Activated naive CD8-positive, alpha-beta T cell treated with anti-CD3 and anti-CD28 coated beads, Interleukin-2, amount 10 ng/mL, durations not matched to agents 7 days and 5 days (primary cell): ENCODE results near the gene BAZ2B. TPM values are rescaled to one million over a fixed set of nuclear protein-coding genes. Genes with fewer than 3 reads are reported as not detected.

Experiments
- ATAC-seq: fragments of 150-1000 bp; cut with Tn5 transposase; one replicate; pipeline ENCODE4 v1.10.0; 2021; ENCODE audit warnings: low read depth, moderate library complexity
- POLR2A ChIA-PET: fragments of 350-600 bp; sonication (Branson Sonifier 250); formaldehyde crosslinking; loops from one replicate; lab custom pipeline; 2021; ENCODE audit warnings: antibody characterized with exemption; lab: Charles Lee
- DNase-seq: peaks from one replicate; pipeline ENCODE4 v3.0.0; 2021
- H3K27ac Mint-ChIP-seq: one replicate; pipeline ENCODE4 v1.8.0; 2022; ENCODE audit warnings: mild to moderate bottlenecking, mixed read lengths
- H3K27me3 Mint-ChIP-seq: one replicate; pipeline ENCODE4 v1.8.0; 2022; ENCODE audit warnings: mild to moderate bottlenecking, moderate library complexity, mixed read lengths
- H3K36me3 Mint-ChIP-seq: one replicate; pipeline ENCODE4 v1.8.0; 2021; ENCODE audit warnings: mild to moderate bottlenecking, mixed read lengths
- H3K4me1 Mint-ChIP-seq: one replicate; pipeline ENCODE4 v1.8.0; 2021; ENCODE audit warnings: mixed read lengths
- H3K4me3 Mint-ChIP-seq: one replicate; pipeline ENCODE4 v1.8.0; 2022; ENCODE audit warnings: mild to moderate bottlenecking, moderate library complexity, mixed read lengths
- H3K9me3 Mint-ChIP-seq: one replicate; pipeline ENCODE4 v1.8.0; 2021; ENCODE audit warnings: mixed read lengths
- total RNA-seq, 2 experiments: library from RNA; stranded (reverse); gene quantifications; one replicate each; pipeline ENCODE4 v1.2.3, GENCODE V29; 2021

Gene BAZ2B, protein sequence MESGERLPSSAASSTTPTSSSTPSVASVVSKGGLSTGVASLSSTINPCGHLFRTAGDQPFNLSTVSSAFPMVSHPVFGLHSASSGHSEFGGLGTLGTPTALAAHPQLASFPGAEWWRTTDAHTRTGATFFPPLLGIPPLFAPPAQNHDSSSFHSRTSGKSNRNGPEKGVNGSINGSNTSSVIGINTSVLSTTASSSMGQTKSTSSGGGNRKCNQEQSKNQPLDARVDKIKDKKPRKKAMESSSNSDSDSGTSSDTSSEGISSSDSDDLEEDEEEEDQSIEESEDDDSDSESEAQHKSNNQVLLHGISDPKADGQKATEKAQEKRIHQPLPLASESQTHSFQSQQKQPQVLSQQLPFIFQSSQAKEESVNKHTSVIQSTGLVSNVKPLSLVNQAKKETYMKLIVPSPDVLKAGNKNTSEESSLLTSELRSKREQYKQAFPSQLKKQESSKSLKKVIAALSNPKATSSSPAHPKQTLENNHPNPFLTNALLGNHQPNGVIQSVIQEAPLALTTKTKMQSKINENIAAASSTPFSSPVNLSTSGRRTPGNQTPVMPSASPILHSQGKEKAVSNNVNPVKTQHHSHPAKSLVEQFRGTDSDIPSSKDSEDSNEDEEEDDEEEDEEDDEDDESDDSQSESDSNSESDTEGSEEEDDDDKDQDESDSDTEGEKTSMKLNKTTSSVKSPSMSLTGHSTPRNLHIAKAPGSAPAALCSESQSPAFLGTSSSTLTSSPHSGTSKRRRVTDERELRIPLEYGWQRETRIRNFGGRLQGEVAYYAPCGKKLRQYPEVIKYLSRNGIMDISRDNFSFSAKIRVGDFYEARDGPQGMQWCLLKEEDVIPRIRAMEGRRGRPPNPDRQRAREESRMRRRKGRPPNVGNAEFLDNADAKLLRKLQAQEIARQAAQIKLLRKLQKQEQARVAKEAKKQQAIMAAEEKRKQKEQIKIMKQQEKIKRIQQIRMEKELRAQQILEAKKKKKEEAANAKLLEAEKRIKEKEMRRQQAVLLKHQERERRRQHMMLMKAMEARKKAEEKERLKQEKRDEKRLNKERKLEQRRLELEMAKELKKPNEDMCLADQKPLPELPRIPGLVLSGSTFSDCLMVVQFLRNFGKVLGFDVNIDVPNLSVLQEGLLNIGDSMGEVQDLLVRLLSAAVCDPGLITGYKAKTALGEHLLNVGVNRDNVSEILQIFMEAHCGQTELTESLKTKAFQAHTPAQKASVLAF (N-terminal part only)
- 10 to 100 TPM; 27.7 to 31.9 TPM for total RNA-seq

DNA sequence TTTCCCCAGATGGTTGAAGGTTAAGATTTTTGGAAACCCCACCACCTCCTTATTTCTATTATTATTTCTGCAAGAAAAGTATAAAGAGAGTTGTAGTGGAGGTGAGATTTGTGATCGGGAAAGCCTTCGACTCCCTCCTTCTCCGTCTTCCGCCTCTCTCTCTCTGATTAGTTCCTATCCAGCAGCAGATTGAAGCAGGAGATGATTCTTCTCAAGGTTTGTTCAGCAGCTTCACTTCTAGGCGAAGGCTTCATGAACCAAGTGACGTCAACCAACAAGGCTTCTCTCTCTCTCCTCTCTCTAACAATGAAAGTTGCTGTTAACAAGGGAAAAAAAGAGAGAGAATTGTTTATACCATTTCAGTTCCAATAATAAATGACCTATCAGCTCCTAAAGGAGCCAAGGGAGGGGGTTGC lies at the start of gene BAZ2B:
Gene BAZ2B, minus strand, starts transcription at position 263 of the 416 bp plus-strand sequence. CDS start 137,829 bp downstream, outside the sequence.
- peak within 1 kb of the TSS; percentile 92 for H3K4me3 Mint-ChIP-seq

GRCh38 chr2:159661286-159661685 lies 44.9 kb upstream of the BAZ2B start:
- no peak for DNase-seq
- POLR2A ChIA-PET: no interaction called here
- no peaks in the 10 kb centered on the region for H3K27me3 Mint-ChIP-seq
- no peaks in the 10 kb centered on the region for H3K4me1 Mint-ChIP-seq
- H3K9me3 Mint-ChIP-seq: peaks cover 6% of the 10 kb centered on the region
- ATAC-seq: no peak
- H3K36me3 Mint-ChIP-seq: peaks cover 2% of the 10 kb centered on the region
- no peak overlapping the region for H3K27ac Mint-ChIP-seq
- H3K4me3 Mint-ChIP-seq: no peak overlapping the region

More for the DNA sequence above, at the start of gene BAZ2B:
- DNase-seq (no peak), ATAC-seq (no peak)
- Mint-ChIP-seq H3K4me1 (peaks cover 8% of the 10 kb centered on the region), H3K27ac (no peak within 1 kb of the TSS), H3K9me3 (no peaks in the 10 kb centered on the region), H3K36me3 (no peaks in the 10 kb centered on the region), H3K27me3 (peaks cover 35% of the 10 kb centered on the region)
- POLR2A ChIA-PET: no interaction called here

DNA sequence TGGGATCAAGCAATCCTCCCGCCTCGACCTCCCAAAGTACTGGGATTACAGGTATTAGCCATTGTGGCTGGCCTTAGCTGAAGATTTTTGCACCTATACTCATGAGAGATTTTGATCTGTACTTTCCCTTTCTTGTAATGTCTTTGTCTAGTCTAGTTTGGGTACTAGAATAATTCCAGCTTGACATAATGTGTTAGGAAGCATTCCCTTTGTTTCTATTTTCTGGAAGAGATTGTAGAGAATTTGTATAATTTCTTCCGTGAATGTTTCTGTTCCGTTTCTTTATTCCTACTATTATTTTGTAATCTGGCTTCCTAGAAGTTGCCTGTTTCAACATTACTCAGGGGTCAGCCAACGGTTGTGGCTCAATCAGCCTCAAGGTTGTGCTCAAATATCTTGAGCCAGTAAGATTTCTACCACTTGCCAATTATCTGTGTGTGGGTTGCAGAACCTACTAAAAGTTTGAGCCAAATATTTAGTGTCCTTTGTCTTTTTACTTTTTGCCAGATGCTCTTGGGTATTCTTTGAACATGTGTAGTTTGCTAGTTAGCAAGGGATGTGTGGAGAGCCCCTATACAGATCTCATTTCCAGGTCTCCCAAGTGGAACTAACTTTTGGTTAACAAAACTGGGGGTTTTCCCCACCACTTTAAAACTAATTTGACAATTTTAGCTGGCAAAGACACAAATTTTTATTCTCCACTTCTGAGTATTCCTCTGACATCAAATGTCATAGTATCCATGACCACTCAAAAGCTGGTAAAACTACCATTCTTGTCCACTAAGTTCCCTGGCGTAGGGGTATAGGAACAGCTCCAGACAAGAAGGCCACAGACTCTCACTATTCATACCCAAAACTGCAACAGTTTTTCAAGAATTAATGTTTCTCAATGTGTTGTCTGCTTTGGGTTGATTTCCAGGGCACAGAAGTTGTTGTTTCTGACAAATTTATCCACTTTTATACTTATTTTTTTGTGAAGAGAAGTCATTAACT lies 42.8 kb upstream of the BAZ2B start:
- POLR2A ChIA-PET: no interaction called here
- ATAC-seq (no peak), DNase-seq (no peak)
- H3K27ac Mint-ChIP-seq: no peak overlapping the region
- no peaks in the 10 kb centered on the region for H3K4me1 Mint-ChIP-seq
- H3K9me3 Mint-ChIP-seq: peaks cover 11% of the 10 kb centered on the region
- no peaks in the 10 kb centered on the region for H3K27me3 Mint-ChIP-seq
- peaks cover 2% of the 10 kb centered on the region for H3K36me3 Mint-ChIP-seq
- H3K4me3 Mint-ChIP-seq: no peak overlapping the region

- Mint-ChIP-seq H3K9me3 (peaks cover 11% of the 10 kb centered on the region), H3K27me3 (no peaks in the 10 kb centered on the region), H3K4me3 (no peak overlapping the region), H3K27ac (no peak overlapping the region), H3K36me3 (peaks cover 2% of the 10 kb centered on the region), H3K4me1 (no peaks in the 10 kb centered on the region)
- ATAC-seq: no peak
- DNase-seq: no peak
- POLR2A ChIA-PET: interaction anchor here (0.6 kb wide), 1 partner anchor 903 kb away, joined by 4 read pairs; no protein-coding TSS in a partner anchor
Measured at GRCh38 chr2:159653962-159654361, 37.6 kb upstream of the BAZ2B start.

DNA sequence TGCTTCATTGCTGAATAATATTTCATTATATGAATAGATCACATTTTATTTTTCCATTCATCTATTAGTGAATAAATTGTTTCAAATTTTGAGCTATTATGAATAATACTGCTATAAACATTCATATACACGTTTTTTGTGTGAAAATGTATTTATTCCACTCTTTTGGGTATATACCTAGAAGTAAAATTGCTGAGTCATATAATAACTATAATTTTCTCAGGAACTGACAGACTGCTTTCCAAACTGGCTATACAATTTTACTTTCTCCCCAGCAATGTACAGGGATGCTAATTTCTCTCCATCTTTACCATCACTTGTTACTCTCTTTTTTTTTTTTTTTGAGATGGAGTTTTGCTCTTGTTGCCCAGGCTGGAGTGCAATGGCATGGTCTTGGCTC lies 35.5 kb upstream of the BAZ2B start:
- peaks cover 6% of the 10 kb centered on the region for H3K9me3 Mint-ChIP-seq
- no peaks in the 10 kb centered on the region for H3K4me1 Mint-ChIP-seq
- no peaks in the 10 kb centered on the region for H3K27me3 Mint-ChIP-seq
- H3K27ac Mint-ChIP-seq: no peak overlapping the region
- no peak overlapping the region for H3K4me3 Mint-ChIP-seq
- H3K36me3 Mint-ChIP-seq: peaks cover 2% of the 10 kb centered on the region
- POLR2A ChIA-PET: no interaction called here
- DNase-seq (no peak), ATAC-seq (no peak)

DNA sequence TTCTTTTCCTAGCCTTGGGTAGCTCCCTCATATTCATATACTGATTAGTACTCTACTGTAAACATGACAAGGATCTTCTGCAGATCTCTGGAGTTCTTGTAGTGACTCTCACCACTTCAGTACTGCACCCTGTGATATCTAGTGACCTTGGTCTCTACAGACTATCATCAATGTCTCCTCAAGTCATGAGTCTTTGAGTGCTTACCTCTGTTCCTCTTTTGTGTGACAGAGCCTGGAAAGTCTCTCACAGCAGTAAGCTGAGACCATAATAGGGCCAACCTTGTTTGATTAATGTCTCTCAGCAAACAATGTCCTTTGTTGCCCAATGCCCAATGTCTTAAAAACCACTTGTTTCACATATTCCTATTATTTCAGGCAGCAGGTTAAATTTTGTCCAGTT lies 34.2 kb upstream of the BAZ2B start:
- peaks cover 6% of the 10 kb centered on the region for H3K9me3 Mint-ChIP-seq
- H3K27me3 Mint-ChIP-seq: no peaks in the 10 kb centered on the region
- POLR2A ChIA-PET: no interaction called here
- ATAC-seq: no peak
- H3K4me3 Mint-ChIP-seq: no peak overlapping the region
- H3K36me3 Mint-ChIP-seq: peaks cover 2% of the 10 kb centered on the region
- no peaks in the 10 kb centered on the region for H3K4me1 Mint-ChIP-seq
- DNase-seq: no peak
- no peak overlapping the region for H3K27ac Mint-ChIP-seq

GRCh38 chr2:159648643-159649042 lies 32.3 kb upstream of the BAZ2B start:
- POLR2A ChIA-PET: no interaction called here
- no peaks in the 10 kb centered on the region for H3K4me1 Mint-ChIP-seq
- H3K4me3 Mint-ChIP-seq: no peak overlapping the region
- no peaks in the 10 kb centered on the region for H3K27me3 Mint-ChIP-seq
- H3K36me3 Mint-ChIP-seq: no peaks in the 10 kb centered on the region
- H3K27ac Mint-ChIP-seq: no peak overlapping the region
- ATAC-seq: no peak
- peaks cover 4% of the 10 kb centered on the region for H3K9me3 Mint-ChIP-seq
- no peak for DNase-seq

DNA sequence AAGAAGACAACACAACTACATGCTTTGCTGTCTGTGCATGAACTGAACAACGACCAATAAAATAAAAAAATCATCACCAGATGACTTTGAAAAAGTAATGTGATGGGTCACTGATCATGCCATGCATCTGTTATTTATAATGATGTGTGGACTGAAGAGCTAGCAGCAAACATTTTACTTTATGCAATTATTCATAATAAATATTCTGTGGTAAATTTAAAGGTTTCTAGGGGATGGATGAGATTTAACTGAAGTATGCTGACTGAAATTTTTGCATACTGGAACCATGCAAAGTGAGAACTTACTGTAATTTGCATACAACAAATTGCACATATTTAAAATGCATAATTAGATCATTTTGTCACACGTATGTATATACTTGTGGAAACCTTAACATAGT lies 31.3 kb upstream of the BAZ2B start:
- Mint-ChIP-seq H3K9me3 (peaks cover 4% of the 10 kb centered on the region), H3K4me1 (no peaks in the 10 kb centered on the region), H3K27me3 (no peaks in the 10 kb centered on the region), H3K4me3 (no peak overlapping the region), H3K27ac (no peak overlapping the region), H3K36me3 (no peaks in the 10 kb centered on the region)
- ATAC-seq (no peak), DNase-seq (no peak)
- POLR2A ChIA-PET: no interaction called here

GRCh38 chr2:159640176-159640575 lies 23.8 kb upstream of the BAZ2B start:
- POLR2A ChIA-PET: no interaction called here
- DNase-seq: no peak
- no peak for ATAC-seq
- Mint-ChIP-seq H3K27ac (no peak overlapping the region), H3K4me3 (no peak overlapping the region), H3K36me3 (no peaks in the 10 kb centered on the region), H3K9me3 (peaks cover 6% of the 10 kb centered on the region), H3K27me3 (no peaks in the 10 kb centered on the region), H3K4me1 (no peaks in the 10 kb centered on the region)

DNA sequence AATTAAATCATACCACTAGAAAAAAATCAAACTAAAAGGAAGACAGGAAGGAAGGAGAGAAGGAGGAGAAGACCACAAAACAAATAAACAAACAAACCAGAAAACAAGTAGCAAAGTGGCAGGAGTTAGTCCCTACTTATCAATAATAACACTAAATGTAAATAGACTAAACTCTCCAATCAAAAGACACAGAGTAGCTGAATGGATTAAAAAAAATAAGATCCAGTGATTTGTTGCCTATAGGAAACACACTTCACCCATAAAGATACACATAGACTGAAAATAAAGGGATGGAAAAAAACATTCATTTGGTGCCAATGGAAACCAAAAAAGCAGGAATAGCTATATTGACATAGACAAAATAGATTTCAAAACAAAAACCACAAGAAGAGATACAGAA lies 23.4 kb upstream of the BAZ2B start:
- no peak for DNase-seq
- no peak overlapping the region for H3K27ac Mint-ChIP-seq
- POLR2A ChIA-PET: no interaction called here
- no peaks in the 10 kb centered on the region for H3K36me3 Mint-ChIP-seq
- H3K9me3 Mint-ChIP-seq: peaks cover 6% of the 10 kb centered on the region
- H3K4me1 Mint-ChIP-seq: no peaks in the 10 kb centered on the region
- no peak for ATAC-seq
- no peaks in the 10 kb centered on the region for H3K27me3 Mint-ChIP-seq
- H3K4me3 Mint-ChIP-seq: no peak overlapping the region

DNA sequence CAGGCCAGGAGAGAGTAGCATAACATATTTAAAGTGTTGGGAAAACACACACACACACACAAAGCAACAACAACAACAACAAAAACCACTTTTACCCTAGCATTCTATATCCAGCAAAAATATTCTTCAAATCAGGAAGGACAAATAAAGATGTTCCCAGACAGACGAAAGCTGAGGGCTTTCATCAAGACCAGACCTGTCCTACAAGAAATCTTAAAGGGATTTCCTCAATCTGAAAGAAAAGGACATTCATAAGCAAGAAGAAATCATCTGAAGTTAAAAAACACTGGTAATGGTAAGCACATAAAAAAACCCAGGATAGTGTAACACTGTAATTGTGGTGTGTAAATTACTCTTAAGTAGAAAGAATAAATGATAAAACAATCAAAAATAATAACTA lies 22.7 kb upstream of the BAZ2B start:
- H3K9me3 Mint-ChIP-seq: peaks cover 5% of the 10 kb centered on the region
- no peaks in the 10 kb centered on the region for H3K27me3 Mint-ChIP-seq
- ATAC-seq: no peak

GRCh38 chr2:159637988-159638501 lies 21.7 kb upstream of the BAZ2B start:
- no peak overlapping the region for H3K4me3 Mint-ChIP-seq
- H3K36me3 Mint-ChIP-seq: no peaks in the 10 kb centered on the region
- POLR2A ChIA-PET: no interaction called here
- H3K9me3 Mint-ChIP-seq: peaks cover 4% of the 10 kb centered on the region
- no peak overlapping the region for H3K27ac Mint-ChIP-seq
- no peaks in the 10 kb centered on the region for H3K27me3 Mint-ChIP-seq
- H3K4me1 Mint-ChIP-seq: no peaks in the 10 kb centered on the region
- DNase-seq (no peak), ATAC-seq (no peak)

More for the DNA sequence above, 22.7 kb upstream of the BAZ2B start:
- POLR2A ChIA-PET: no interaction called here
- Mint-ChIP-seq H3K36me3 (no peaks in the 10 kb centered on the region), H3K27ac (no peak overlapping the region), H3K4me1 (no peaks in the 10 kb centered on the region), H3K4me3 (no peak overlapping the region)
- no peak for DNase-seq
